SK-N-SH (cell line): ENCODE measurements around the gene CRTC3. TPM values are rescaled to one million over a fixed set of nuclear protein-coding genes. Genes with fewer than 3 reads are reported as not detected.

Experiments used
- CTCF ChIA-PET: fragments of 300-600, 350-600 bp; formaldehyde crosslinking; extraction: SDS; loops from one replicate; lab custom pipeline; 2021; lab: Yijun Ruan, JAX
- POLR2A ChIA-PET: fragments of 350-600 bp; sonication (Branson Sonifier 250); formaldehyde crosslinking; extraction: SDS; loops from one replicate; lab custom pipeline; 2020; ENCODE audit warnings: antibody characterized with exemption, inconsistent platforms; lab: Yijun Ruan, JAX
- DNase-seq: peaks from one replicate; pipeline ENCODE4 v3.0.0; 2012
- H2AFZ ChIP-seq: fragments of 200-600 bp; sonication (generic); 2 replicates; pipeline ENCODE4 v1.8.1; 2016; ENCODE audit warnings: antibody characterized with exemption, mild to moderate bottlenecking, low read depth
- H3F3A ChIP-seq: fragments of 200-600 bp; sonication (generic); replicated peaks from 2 replicates; pipeline ENCODE3; 2016; ENCODE audit warnings: antibody characterized with exemption, mild to moderate bottlenecking; ENCODE audit not compliant: insufficient read depth
- H3K27ac ChIP-seq, 2 experiments: fragments of 200-500 bp in 1 of 2; fragments of 200-600 bp in 1 of 2; sonication (Bioruptor generic) in 1 of 2; sonication (generic), shearing (Covaris generic) in 1 of 2; 2 replicates each; pipeline versions ENCODE4 v1.5.1 to v1.6.1; 2014 to 2016; ENCODE audit warnings: low read depth in 2 of 2, inconsistent platforms in 1 of 2, low read length in 1 of 2, mild to moderate bottlenecking in 1 of 2, mixed read lengths in 1 of 2
- H3K27me3 ChIP-seq: fragments of 200-600 bp; sonication (generic), shearing (Covaris generic); 2 replicates; pipeline ENCODE4 v1.6.1; 2016; ENCODE audit warnings: mixed run types; ENCODE audit not compliant: insufficient read depth
- H3K36me3 ChIP-seq, 2 experiments: fragments of 200-500 bp in 1 of 2; fragments of 200-600 bp in 1 of 2; sonication (Bioruptor generic) in 1 of 2; sonication (generic) in 1 of 2; replicated peaks in 1 of 2; 2 replicates each; pipeline versions ENCODE3 to v1.5.1; 2014 to 2016; ENCODE audit warnings: low read length in 1 of 2, mild to moderate bottlenecking in 1 of 2; ENCODE audit not compliant: insufficient read depth in 2 of 2, control insufficient read depth in 1 of 2
- H3K4me1 ChIP-seq, 2 experiments: fragments of 200-500 bp in 1 of 2; fragments of 200-600 bp in 1 of 2; sonication (Bioruptor generic) in 1 of 2; sonication (generic), shearing (Covaris generic) in 1 of 2; 2 replicates each; pipeline versions ENCODE4 v1.5.1 to v1.6.1; 2014 to 2016; ENCODE audit warnings: low read depth in 1 of 2, low read length in 1 of 2, mixed run types in 1 of 2; ENCODE audit not compliant: insufficient read depth in 2 of 2, control insufficient read depth in 1 of 2
- H3K4me2 ChIP-seq: fragments of 200-600 bp; sonication (generic), shearing (Covaris generic); 2 replicates; pipeline ENCODE4 v1.6.1; 2017; ENCODE audit warnings: mixed run types
- H3K4me3 ChIP-seq, 2 experiments: fragments of 200-500 bp in 1 of 2; fragments of 200-600 bp in 1 of 2; sonication (Bioruptor generic) in 1 of 2; sonication (generic), shearing (Covaris generic) in 1 of 2; 2 replicates each; pipeline versions ENCODE4 v1.5.1 to v1.8.1; 2014 to 2016; ENCODE audit warnings: low read depth in 2 of 2, inconsistent platforms in 1 of 2, low read length in 1 of 2, mild to moderate bottlenecking in 1 of 2, mixed read lengths in 1 of 2, moderate library complexity in 1 of 2
- H3K79me2 ChIP-seq: fragments of 200-600 bp; sonication (generic); 2 replicates; pipeline ENCODE4 v1.8.1; 2017; ENCODE audit warnings: mild to moderate bottlenecking; ENCODE audit not compliant: insufficient read depth
- H3K9ac ChIP-seq: fragments of 200-600 bp; sonication (generic); 2 replicates; pipeline ENCODE4 v1.6.1; 2017; ENCODE audit warnings: mixed run types
- H3K9me2 ChIP-seq: fragments of 200-600 bp; sonication (generic); 2 replicates; pipeline ENCODE4 v1.6.1; 2017; ENCODE audit warnings: mixed run types
- H3K9me3 ChIP-seq: fragments of 200-600 bp; sonication (generic); 2 replicates; pipeline ENCODE4 v1.6.1; 2017; ENCODE audit warnings: mixed run types, mild to moderate bottlenecking, moderate library complexity
- H4K20me1 ChIP-seq: fragments of 200-600 bp; sonication (generic); 2 replicates; pipeline ENCODE4 v1.6.1; 2017; ENCODE audit warnings: mild to moderate bottlenecking, mixed run types; ENCODE audit not compliant: insufficient read depth
- ELF1 ChIP-seq: IDR thresholded peaks from 2 replicates; pipeline ENCODE4 v1.4.0; 2012
- EP300 ChIP-seq, 2 experiments: IDR thresholded peaks; 2 replicates each; pipeline versions ENCODE4 v1.4.0 to v1.6.1; 2012; ENCODE audit warnings: borderline replicate concordance in 1 of 2, low read depth in 1 of 2, low read length in 1 of 2
- EZH2phosphoT487 ChIP-seq: fragments of 200-600 bp; sonication (generic); IDR thresholded peaks from 2 replicates; pipeline ENCODE4 v1.6.1; 2017; ENCODE audit warnings: low read depth, mixed run types, mild to moderate bottlenecking, antibody characterized with exemption, moderate library complexity, borderline replicate concordance
- FOSL2 ChIP-seq: IDR thresholded peaks from 2 replicates; pipeline ENCODE4 v1.4.0; 2012; ENCODE audit warnings: low read depth, mild to moderate bottlenecking, moderate library complexity, borderline replicate concordance
- FOXM1 ChIP-seq: IDR thresholded peaks from 2 replicates; pipeline ENCODE4 v1.4.0; 2012; ENCODE audit warnings: low read depth, mild to moderate bottlenecking
- JUND ChIP-seq: IDR thresholded peaks from 2 replicates; pipeline ENCODE4 v1.4.0; 2012
- MEF2A ChIP-seq: IDR thresholded peaks from 2 replicates; pipeline ENCODE4 v1.4.0; 2012; ENCODE audit warnings: low read depth, borderline replicate concordance
- NFIC ChIP-seq: IDR thresholded peaks from 2 replicates; pipeline ENCODE4 v1.4.0; 2012; ENCODE audit warnings: borderline replicate concordance
- NRF1 ChIP-seq: IDR thresholded peaks from 2 replicates; pipeline ENCODE4 v1.6.1; 2012; ENCODE audit warnings: low read depth, mild to moderate bottlenecking, low read length
- POLR2AphosphoS5 ChIP-seq: IDR thresholded peaks from 2 replicates; pipeline ENCODE4 v1.6.1; 2012; ENCODE audit warnings: low read depth, low read length
- RAD21 ChIP-seq: IDR thresholded peaks from 2 replicates; pipeline ENCODE4 v1.6.1; 2012; ENCODE audit warnings: mild to moderate bottlenecking, low read length
- RCOR1 ChIP-seq: fragments of 150-350 bp; IDR thresholded peaks from 2 replicates; pipeline ENCODE4 v1.6.1; 2017; ENCODE audit warnings: antibody characterized with exemption, low read length
- RFX5 ChIP-seq: IDR thresholded peaks from 2 replicates; pipeline ENCODE4 v1.6.1; 2012; ENCODE audit warnings: mild to moderate bottlenecking, improper control_type of control experiment, low read length
- RXRA ChIP-seq: IDR thresholded peaks from 2 replicates; pipeline ENCODE4 v1.4.0; 2012; ENCODE audit warnings: low read depth, mild to moderate bottlenecking, borderline replicate concordance
- SIN3A ChIP-seq: IDR thresholded peaks from 2 replicates; pipeline ENCODE4 v1.6.1; 2012; ENCODE audit warnings: low read depth, mild to moderate bottlenecking, low read length, moderate library complexity, borderline replicate concordance
- TCF12 ChIP-seq: IDR thresholded peaks from 2 replicates; pipeline ENCODE4 v1.4.0; 2012
- TEAD4 ChIP-seq: IDR thresholded peaks from 2 replicates; pipeline ENCODE4 v1.4.0; 2012; ENCODE audit warnings: mild to moderate bottlenecking, borderline replicate concordance; ENCODE audit not compliant: insufficient read depth
- YY1 ChIP-seq: IDR thresholded peaks from 2 replicates; pipeline ENCODE4 v1.4.0; 2012; ENCODE audit warnings: low read depth, mild to moderate bottlenecking
- WGBS: methylation state at CpG from one replicate; pipeline ENCODE4 v1.1.6; 2017; ENCODE audit warnings: low lambda C conversion rate; 5-methylcytosine and 5-hydroxymethylcytosine counted together
- polyA plus RNA-seq, 3 experiments: library from polyadenylated mRNA; depleted of rRNA; stranded (reverse); fragments of >200 nt; gene quantifications; 2 replicates each; pipeline ENCODE4 v1.2.3, GENCODE V29; 2012
- TF ChIP-seq, protein P1 (sequence below): IDR thresholded peaks from 2 replicates; pipeline ENCODE4 v1.4.0; 2012; ENCODE audit warnings: low read depth, borderline replicate concordance
- TF ChIP-seq, protein P2 (sequence below): IDR thresholded peaks from 2 replicates; pipeline ENCODE4 v1.4.0; 2012; ENCODE audit warnings: low read depth, borderline replicate concordance
- TF ChIP-seq, protein P3 (sequence below): IDR thresholded peaks from 2 replicates; pipeline ENCODE4; 2012
- TF ChIP-seq, protein P4 (sequence below): IDR thresholded peaks from 2 replicates; pipeline ENCODE4 v1.4.0; 2012; ENCODE audit warnings: low read depth

The CRTC3 gene
- polyA plus RNA-seq, 1 of the 3 experiments (the other 2 are of a cell fraction) = 16.7 TPM

DNA sequence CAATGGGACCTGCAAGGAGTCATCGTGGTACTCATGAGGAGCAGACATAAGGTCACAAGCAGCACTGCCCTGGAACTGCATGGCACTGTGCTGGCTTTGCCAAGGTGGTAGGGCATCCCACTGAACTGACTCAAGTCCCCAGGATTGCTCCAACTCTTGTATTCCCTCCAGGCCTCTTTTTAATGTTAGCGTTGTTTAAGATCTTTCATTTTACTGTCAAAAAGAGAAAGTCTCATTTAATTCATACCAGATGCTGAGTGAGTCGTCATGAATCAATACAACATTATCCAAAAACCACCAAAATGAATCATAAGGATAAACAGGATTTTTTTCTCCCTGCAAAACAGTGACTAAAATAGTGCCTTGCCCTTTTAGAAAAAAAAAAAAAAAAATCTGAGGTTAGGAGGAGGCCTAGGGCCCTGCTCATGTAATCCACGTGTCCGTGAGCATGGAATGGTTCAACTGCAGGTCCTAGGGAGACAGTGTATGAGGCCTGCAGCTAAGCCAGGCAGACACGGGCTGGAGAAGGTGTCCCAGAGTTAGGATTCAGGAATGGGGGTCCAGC, 150.7 kb downstream of the CRTC3 start:
- H3K9ac ChIP-seq = peak overlapping the region; percentile 30; the same call in 1 of the 2 replicates
- 17% methylated on average over 6 of the region's 6 CpGs for WGBS
- DNase-seq = no peak
- H3K9me2 ChIP-seq = no peaks in the 10 kb centered on the region
- H3K27me3 ChIP-seq = no peaks in the 10 kb centered on the region
- CTCF ChIA-PET = no interaction called here
- POLR2A ChIA-PET = no interaction called here
- H3K4me2 ChIP-seq = peak overlapping the region; percentile 32; the same call in 1 of the 2 replicates
- no peaks in the 10 kb centered on the region for H3K79me2 ChIP-seq
- H3F3A ChIP-seq = peaks cover 25% of the 10 kb centered on the region
- peak overlapping the region; percentile 31 to 86; a peak in 3 of 4 replicates for H3K27ac ChIP-seq
- H3K36me3 ChIP-seq = no peaks in the 10 kb centered on the region
- H4K20me1 ChIP-seq = no peaks in the 10 kb centered on the region; the same call in 1 of the 2 replicates
- no peak overlapping the region for H3K4me3 ChIP-seq
- no peaks in the 10 kb centered on the region for H3K9me3 ChIP-seq
- H2AFZ ChIP-seq = peak overlapping the region; percentile 46; the same call in 1 of the 2 replicates
- peaks cover 4 to 14% of the 10 kb centered on the region in 2 experiments; a peak in 3 of 4 replicates for H3K4me1 ChIP-seq
- TF ChIP-seq TEAD4 = 0 out of 2 replicates have a peak, but pooled peaks have one; percentile 50
- no peak for TF ChIP-seq RFX5
- peak; percentile 84; the same call in 1 of the 2 replicates for TF ChIP-seq NFIC
- peak; percentile 63; the same call in 1 of the 2 replicates for TF ChIP-seq FOXM1
- TF ChIP-seq YY1 = peak; percentile 16; the same call in 1 of the 2 replicates
- TF ChIP-seq, protein P1, sequence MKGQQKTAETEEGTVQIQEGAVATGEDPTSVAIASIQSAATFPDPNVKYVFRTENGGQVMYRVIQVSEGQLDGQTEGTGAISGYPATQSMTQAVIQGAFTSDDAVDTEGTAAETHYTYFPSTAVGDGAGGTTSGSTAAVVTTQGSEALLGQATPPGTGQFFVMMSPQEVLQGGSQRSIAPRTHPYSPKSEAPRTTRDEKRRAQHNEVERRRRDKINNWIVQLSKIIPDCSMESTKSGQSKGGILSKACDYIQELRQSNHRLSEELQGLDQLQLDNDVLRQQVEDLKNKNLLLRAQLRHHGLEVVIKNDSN = 0 out of 2 replicates have a peak, but pooled peaks have one; percentile 12
- TF ChIP-seq EZH2phosphoT487 = no peak
- TF ChIP-seq, protein P2, sequence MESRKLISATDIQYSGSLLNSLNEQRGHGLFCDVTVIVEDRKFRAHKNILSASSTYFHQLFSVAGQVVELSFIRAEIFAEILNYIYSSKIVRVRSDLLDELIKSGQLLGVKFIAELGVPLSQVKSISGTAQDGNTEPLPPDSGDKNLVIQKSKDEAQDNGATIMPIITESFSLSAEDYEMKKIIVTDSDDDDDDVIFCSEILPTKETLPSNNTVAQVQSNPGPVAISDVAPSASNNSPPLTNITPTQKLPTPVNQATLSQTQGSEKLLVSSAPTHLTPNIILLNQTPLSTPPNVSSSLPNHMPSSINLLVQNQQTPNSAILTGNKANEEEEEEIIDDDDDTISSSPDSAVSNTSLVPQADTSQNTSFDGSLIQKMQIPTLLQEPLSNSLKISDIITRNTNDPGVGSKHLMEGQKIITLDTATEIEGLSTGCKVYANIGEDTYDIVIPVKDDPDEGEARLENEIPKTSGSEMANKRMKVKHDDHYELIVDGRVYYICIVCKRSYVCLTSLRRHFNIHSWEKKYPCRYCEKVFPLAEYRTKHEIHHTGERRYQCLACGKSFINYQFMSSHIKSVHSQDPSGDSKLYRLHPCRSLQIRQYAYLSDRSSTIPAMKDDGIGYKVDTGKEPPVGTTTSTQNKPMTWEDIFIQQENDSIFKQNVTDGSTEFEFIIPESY = peak; percentile 72; the same call in 1 of the 2 replicates
- peak; percentile 94 for TF ChIP-seq JUND
- TF ChIP-seq RAD21 = no peak
- TF ChIP-seq EP300 (IDR thresholded peaks at IDR 0.05; ENCODE audit: borderline replicate concordance in 1 of 2, low read depth in 1 of 2, low read length in 1 of 2) = peak in 1 of 2 experiments; percentile 94; a peak in 2 of 4 replicates
- peak; percentile 97 for TF ChIP-seq FOSL2
- no peak for TF ChIP-seq NRF1
- TF ChIP-seq, protein P3, sequence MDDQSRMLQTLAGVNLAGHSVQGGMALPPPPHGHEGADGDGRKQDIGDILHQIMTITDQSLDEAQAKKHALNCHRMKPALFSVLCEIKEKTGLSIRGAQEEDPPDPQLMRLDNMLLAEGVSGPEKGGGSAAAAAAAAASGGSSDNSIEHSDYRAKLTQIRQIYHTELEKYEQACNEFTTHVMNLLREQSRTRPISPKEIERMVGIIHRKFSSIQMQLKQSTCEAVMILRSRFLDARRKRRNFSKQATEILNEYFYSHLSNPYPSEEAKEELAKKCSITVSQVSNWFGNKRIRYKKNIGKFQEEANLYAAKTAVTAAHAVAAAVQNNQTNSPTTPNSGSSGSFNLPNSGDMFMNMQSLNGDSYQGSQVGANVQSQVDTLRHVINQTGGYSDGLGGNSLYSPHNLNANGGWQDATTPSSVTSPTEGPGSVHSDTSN = peak; percentile 93
- TF ChIP-seq MEF2A = peak; percentile 87; the same call in 1 of the 2 replicates
- no peak for TF ChIP-seq RCOR1
- TF ChIP-seq RXRA = peak; percentile 91
- peak; percentile 100 for TF ChIP-seq TCF12
- TF ChIP-seq POLR2AphosphoS5 = peak; percentile 93
- peak; percentile 67; the same call in 1 of the 2 replicates for TF ChIP-seq SIN3A
- TF ChIP-seq, protein P4, sequence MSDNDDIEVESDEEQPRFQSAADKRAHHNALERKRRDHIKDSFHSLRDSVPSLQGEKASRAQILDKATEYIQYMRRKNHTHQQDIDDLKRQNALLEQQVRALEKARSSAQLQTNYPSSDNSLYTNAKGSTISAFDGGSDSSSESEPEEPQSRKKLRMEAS = peak; percentile 100
- no peak for TF ChIP-seq ELF1
